Activated T-cell treated with anti-CD3 and anti-CD28 coated beads, Interleukin-2, amount 50 U/mL, for 4 hours (primary cell): ENCODE measurements around the gene MTX1. TPM values are rescaled to one million over a fixed set of nuclear protein-coding genes. Genes with fewer than 3 reads are reported as not detected.

Experiments
- ATAC-seq, 2 donors: fragments of 200-7000 bp; cut with Tn5 transposase; one replicate each; pipeline ENCODE4 v1.10.0; 2021
- DNase-seq: peaks from one replicate; pipeline ENCODE4 v3.0.0-alpha.2; 2020
- H3K27me3 Mint-ChIP-seq: one replicate; pipeline ENCODE4 v1.8.0; 2021; ENCODE audit warnings: low read depth, mixed read lengths
- H3K36me3 Mint-ChIP-seq: one replicate; pipeline ENCODE4 v1.8.0; 2022; ENCODE audit warnings: mixed read lengths; ENCODE audit not compliant: insufficient read depth
- H3K4me1 Mint-ChIP-seq: one replicate; pipeline ENCODE4 v1.8.0; 2021; ENCODE audit warnings: low read depth, mixed read lengths
- H3K4me3 Mint-ChIP-seq: one replicate; pipeline ENCODE4 v1.8.0; 2021; ENCODE audit warnings: mild to moderate bottlenecking, moderate library complexity, mixed read lengths
- H3K9me3 Mint-ChIP-seq: one replicate; pipeline ENCODE4 v1.8.0; 2021; ENCODE audit warnings: mixed read lengths
- total RNA-seq, 3 donors: library from RNA; stranded (reverse); gene quantifications; one replicate each; pipeline ENCODE4 v1.2.1, GENCODE V29; 2021

The MTX1 gene
- total RNA-seq, 3 donors from 2014 or later: 77.4 to 88.6 (median 77.7) TPM

DNA sequence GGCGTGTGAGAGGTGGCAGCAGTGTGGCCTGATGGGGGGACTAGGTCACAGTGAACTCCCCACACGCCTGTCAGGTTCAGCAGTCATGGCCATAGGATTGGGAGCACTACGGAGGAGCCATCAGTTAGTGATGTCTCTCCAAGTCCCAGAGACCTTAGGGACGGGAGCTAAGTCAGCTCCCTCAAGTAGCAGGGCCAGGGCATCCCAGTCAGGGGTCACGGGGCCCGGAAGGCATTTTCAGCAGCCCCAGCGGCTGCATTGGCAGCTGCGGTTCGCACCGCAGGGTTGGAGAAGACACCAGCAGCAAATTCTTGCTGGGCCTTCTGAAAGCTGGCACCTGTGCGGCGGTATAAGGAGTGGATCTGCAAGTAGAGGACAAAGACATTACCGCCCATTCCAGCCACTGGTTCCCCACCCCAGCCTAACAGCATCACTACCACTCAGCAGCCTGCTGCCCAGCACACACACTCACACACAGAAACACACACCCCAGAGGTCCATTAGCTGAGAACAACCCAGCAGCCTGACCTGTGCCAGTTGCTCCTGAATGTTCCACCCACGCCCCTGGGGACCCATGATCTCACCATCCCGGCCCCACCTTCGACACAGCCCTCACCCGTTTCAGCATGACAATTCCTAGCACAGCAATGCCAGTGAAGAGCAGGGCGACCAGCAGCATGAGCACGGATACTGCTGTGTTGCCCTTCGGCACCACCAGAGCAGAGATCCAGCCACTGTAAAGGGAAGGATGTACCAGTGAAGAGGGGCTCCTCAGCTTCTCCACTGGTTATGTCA is 47.8 kb downstream of the MTX1 start:
- peaks cover 24% of the 10 kb centered on the region for H3K36me3 Mint-ChIP-seq
- ATAC-seq: no peak
- no peaks in the 10 kb centered on the region for H3K27me3 Mint-ChIP-seq
- no peak for DNase-seq
- no peaks in the 10 kb centered on the region for H3K9me3 Mint-ChIP-seq
- peak overlapping the region; percentile 84 for H3K4me3 Mint-ChIP-seq
- peaks cover 34% of the 10 kb centered on the region for H3K4me1 Mint-ChIP-seq

DNA sequence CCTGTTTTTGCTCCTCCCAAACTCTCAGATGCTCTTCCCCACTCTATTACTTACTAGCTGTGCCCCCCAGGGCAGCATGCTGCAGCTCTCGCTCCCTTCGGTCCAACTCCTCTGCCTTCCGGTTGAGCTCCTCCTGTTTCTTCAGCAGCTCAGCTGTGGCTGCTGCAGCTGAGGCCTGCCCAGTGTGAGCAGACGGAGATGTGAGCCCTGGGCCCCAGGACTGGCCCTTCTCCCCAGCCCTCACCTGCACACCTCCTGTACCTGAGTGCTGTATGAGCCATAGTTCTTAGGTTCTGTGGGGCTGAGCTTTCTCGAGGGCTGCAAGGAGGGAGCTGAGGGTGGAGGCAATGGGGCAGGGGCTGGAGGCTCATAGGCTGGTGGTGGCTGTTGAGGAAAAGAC is 51.8 kb downstream of the MTX1 start:
- Mint-ChIP-seq H3K27me3 (no peaks in the 10 kb centered on the region), H3K4me3 (peak overlapping the region; percentile 99), H3K9me3 (no peaks in the 10 kb centered on the region), H3K36me3 (peaks cover 50% of the 10 kb centered on the region), H3K4me1 (peaks cover 37% of the 10 kb centered on the region)
- ATAC-seq: no peak
- DNase-seq: no peak

DNA sequence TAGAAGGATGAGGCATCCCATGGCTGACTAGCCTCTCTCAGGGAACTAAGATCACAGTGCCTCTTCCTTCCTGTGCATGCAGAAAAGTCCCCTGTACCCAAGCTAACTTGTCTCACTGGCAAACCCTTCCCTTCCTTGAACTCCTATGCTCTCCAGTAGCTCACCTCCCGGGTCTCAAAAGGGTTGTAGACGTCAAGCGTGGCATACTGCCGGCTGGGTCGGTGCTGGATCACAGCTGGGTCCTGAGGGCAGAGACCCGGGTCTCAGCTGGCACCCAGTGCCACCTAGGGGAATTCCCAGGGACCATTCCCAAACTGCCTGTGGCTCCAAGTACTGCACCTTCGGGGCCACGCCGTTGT is 53.0 kb downstream of the MTX1 start:
- H3K27me3 Mint-ChIP-seq: no peaks in the 10 kb centered on the region
- ATAC-seq (peak; percentile 39), DNase-seq (no peak)
- peaks cover 52% of the 10 kb centered on the region for H3K36me3 Mint-ChIP-seq
- H3K9me3 Mint-ChIP-seq: no peaks in the 10 kb centered on the region
- peaks cover 32% of the 10 kb centered on the region for H3K4me1 Mint-ChIP-seq
- peak overlapping the region; percentile 99 for H3K4me3 Mint-ChIP-seq

DNA sequence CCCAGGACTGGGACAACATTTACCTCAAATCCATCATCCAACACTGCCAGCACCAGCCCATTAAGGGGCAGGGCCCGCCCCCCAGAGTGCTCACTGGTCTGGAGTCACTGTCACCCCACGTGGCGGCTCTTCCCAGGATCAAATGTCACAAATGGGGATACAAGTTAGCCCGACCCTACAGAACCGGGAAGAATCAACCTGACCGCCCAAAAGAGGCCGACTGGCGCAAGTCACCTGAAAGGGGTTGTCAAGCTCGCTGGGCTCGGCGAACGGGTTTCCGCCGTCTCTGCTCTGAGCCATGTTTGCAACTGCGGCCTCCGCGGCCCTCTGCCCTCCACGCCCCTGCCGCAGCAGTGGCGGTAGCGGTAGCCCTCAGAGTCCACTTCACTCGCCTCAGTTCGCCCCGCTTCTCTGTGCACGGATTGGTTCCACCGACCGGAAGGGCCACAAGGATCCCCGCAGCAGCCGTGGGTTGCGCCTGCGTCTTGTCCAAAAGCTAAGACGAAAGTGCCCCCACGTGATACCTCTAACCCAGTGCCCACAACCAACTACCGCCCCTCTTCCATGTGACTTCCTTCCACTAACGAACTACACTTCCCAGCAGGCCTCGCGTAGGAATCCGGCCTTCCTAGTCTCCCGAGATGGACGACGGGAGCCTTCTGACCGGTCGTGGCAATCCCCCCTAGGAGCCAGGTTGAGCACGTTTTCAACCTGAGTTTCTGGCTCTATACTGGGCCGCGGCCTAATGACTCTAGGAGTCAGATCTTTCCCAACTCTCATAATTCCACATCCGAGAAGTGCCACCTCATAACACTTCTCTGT is 53.6 kb downstream of the MTX1 start, which contains the start of gene SCAMP3:
Gene SCAMP3 (minus strand): TSS at position 509 of the 822 bp plus-strand sequence. CDS start 209 bp downstream, at position 300.
- Mint-ChIP-seq H3K27me3 (no peaks in the 10 kb centered on the region), H3K9me3 (no peaks in the 10 kb centered on the region), H3K36me3 (peaks cover 53% of the 10 kb centered on the region), H3K4me1 (peaks cover 31% of the 10 kb centered on the region), H3K4me3 (peak within 1 kb of the TSS; percentile 99)
- DNase-seq (peak; percentile 75), ATAC-seq (peak; percentile 96 to 97)

DNA sequence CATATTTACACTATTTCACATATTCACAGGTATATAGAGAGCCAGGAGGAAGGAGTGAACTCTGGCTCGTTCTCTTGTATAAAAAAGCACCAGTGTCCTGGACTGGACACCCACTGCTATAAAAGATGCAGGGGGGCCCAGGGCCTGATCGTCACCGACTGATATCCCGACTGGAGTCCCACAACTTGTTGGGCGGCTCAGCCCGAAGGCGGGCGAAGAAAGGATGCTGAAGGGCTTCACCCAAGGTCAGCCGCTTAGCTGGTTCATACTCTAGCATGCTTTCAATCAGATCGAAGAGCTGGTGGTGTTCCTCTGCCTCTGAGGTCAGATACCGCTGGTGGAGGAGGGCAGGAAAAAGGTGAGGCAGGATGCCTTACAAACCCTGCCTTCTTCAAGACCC is 54.6 kb downstream of the MTX1 start:
- Mint-ChIP-seq H3K36me3 (peaks cover 57% of the 10 kb centered on the region), H3K4me1 (peaks cover 30% of the 10 kb centered on the region), H3K9me3 (no peaks in the 10 kb centered on the region), H3K4me3 (peak overlapping the region; percentile 99), H3K27me3 (no peaks in the 10 kb centered on the region)
- DNase-seq (no peak), ATAC-seq (no peak)

Other genes with a start within 250 kb of the MTX1 start
- gene PYGO2, start 246.9 kb upstream of the MTX1 start, total RNA-seq: 10 to 100 TPM; 27.6 to 28.3 (median 28.1) TPM
- gene SHC1, start 237.9 kb upstream of the MTX1 start, total RNA-seq: 10 to 100 TPM; 38.7 to 43.7 (median 39.2) TPM
- gene CKS1B, start 234.0 kb upstream of the MTX1 start, total RNA-seq: 10 to 100 TPM; 61.5 to 78.5 (median 76.7) TPM
- gene FLAD1, start 225.4 kb upstream of the MTX1 start, total RNA-seq: 100 to 1,000 TPM; 108 to 109 (median 108) TPM
- under 1 TPM in 2 of 3 donors, not detected in 1; 0.40 to 0.50 TPM for gene LENEP, start 215.1 kb upstream of the MTX1 start, total RNA-seq
- 10 to 100 TPM; 40.6 to 76.0 (median 52.2) TPM for gene ZBTB7B, start 205.9 kb upstream of the MTX1 start, total RNA-seq
- gene DCST2, start 174.9 kb upstream of the MTX1 start, total RNA-seq: under 1 TPM in 1 of 3 donors, not detected in 2; 0.08 TPM
- not detected for gene DCST1, start 174.9 kb upstream of the MTX1 start, total RNA-seq
- gene ADAM15, start 157.4 kb upstream of the MTX1 start, total RNA-seq: 10 to 100 TPM; 46.3 to 63.4 (median 48.8) TPM
- gene EFNA4, start 145.0 kb upstream of the MTX1 start, total RNA-seq: 1 to 10 TPM; 4.2 to 4.5 (median 4.3) TPM
- gene EFNA3, start 129.9 kb upstream of the MTX1 start, total RNA-seq: 1 to 10 TPM in 2 of 3 donors, under 1 TPM in 1; 0.84 to 2.0 (median 1.1) TPM
- gene EFNA1, start 80.8 kb upstream of the MTX1 start, total RNA-seq: under 1 TPM; 0.30 to 0.61 (median 0.32) TPM
- 10 to 100 TPM; 29.1 to 36.0 (median 33.5) TPM for gene SLC50A1, start 72.8 kb upstream of the MTX1 start, total RNA-seq
- gene DPM3, start 68.2 kb upstream of the MTX1 start, total RNA-seq: 10 to 100 TPM; 28.2 to 39.2 (median 33.0) TPM
- gene KRTCAP2, start 35.4 kb upstream of the MTX1 start, total RNA-seq: 100 to 1,000 TPM; 191 to 204 (median 193) TPM
- gene TRIM46, start 34.8 kb upstream of the MTX1 start, total RNA-seq: 1 to 10 TPM; 3.5 to 4.4 (median 3.5) TPM
- 1 to 10 TPM; 3.0 to 4.1 (median 3.7) TPM for gene THBS3, start 798 bp upstream of the MTX1 start, total RNA-seq
- gene ENTREP3, start 46.8 kb downstream of the MTX1 start, total RNA-seq: 10 to 100 TPM; 31.7 to 41.3 (median 39.8) TPM
- 100 to 1,000 TPM; 193 to 214 (median 208) TPM for gene SCAMP3, start 53.7 kb downstream of the MTX1 start, total RNA-seq
- gene CLK2, start 64.8 kb downstream of the MTX1 start, total RNA-seq: 10 to 100 TPM; 64.2 to 68.4 (median 66.3) TPM
- gene HCN3, start 68.8 kb downstream of the MTX1 start, total RNA-seq: 1 to 10 TPM; 1.1 to 1.3 (median 1.3) TPM
- gene PKLR, start 92.7 kb downstream of the MTX1 start, total RNA-seq: under 1 TPM in 2 of 3 donors, not detected in 1; 0.13 to 0.14 TPM
- gene FDPS, start 100.2 kb downstream of the MTX1 start, total RNA-seq: 100 to 1,000 TPM; 185 to 214 (median 189) TPM
- gene RUSC1, start 112.2 kb downstream of the MTX1 start, total RNA-seq: 10 to 100 TPM; 28.1 to 31.9 (median 30.2) TPM